HepG2 (cell line): ENCODE results near the gene SLC39A1. TPM values are rescaled to one million over a fixed set of nuclear protein-coding genes. Genes with fewer than 3 reads are reported as not detected.

Experiments
- ATAC-seq: fragments of 200-7000 bp; cut with Tn5 transposase; 3 replicates; pipeline ENCODE4 v1.9.1; 2020; ENCODE audit warnings: mild to moderate bottlenecking, moderate library complexity
- BruUV-seq: library from RNA; stranded (reverse); fragments of 400-500 nt; replicated peaks from 2 replicates; lab custom pipeline; 2021; lab: Mats Ljungman, UMichigan
- CTCF ChIA-PET: fragments of 300-600 bp; formaldehyde crosslinking; extraction: SDS; loops from one replicate; lab custom pipeline; 2021; ENCODE audit warnings: low total read pairs, inconsistent platforms, low intra/inter-chr PET ratio; lab: Yijun Ruan, JAX
- POLR2A ChIA-PET: fragments of 350-600 bp; sonication (Branson Sonifier 250); formaldehyde crosslinking; loops from one replicate; lab custom pipeline; 2020; ENCODE audit warnings: antibody characterized with exemption, inconsistent platforms; lab: Yijun Ruan, JAX
- DNase-seq: peaks from one replicate; pipeline ENCODE4 v3.0.0-alpha.2; 2015; ENCODE audit warnings: low spot score
- FAIRE-seq: peaks from 3 replicates; lab custom pipeline; 2011; peaks lifted over from hg19 to GRCh38; lab: Jason Lieb, UNC
- H2AFZ ChIP-seq: one replicate; pipeline ENCODE4 v1.6.1; 2011; ENCODE audit warnings: low read length, inconsistent platforms
- H3K27ac ChIP-seq: fragments of 300-600 bp; 3 replicates; pipeline ENCODE4 v1.8.0; 2011; ENCODE audit warnings: mixed run types, mild to moderate bottlenecking, mixed read lengths, low read length, inconsistent platforms; ENCODE audit not compliant: insufficient read depth; ENCODE audit errors: extremely low read length
- H3K27me3 ChIP-seq, 2 experiments: fragments of 200-600 bp in 1 of 2; 2 replicates in 1 of 2; 3 replicates in 1 of 2; pipeline versions ENCODE4 v1.6.0 to v1.8.0; 2011; ENCODE audit warnings: low read length in 2 of 2, mild to moderate bottlenecking in 2 of 2, moderate library complexity in 2 of 2, inconsistent platforms in 1 of 2; ENCODE audit not compliant: insufficient read depth in 2 of 2, control insufficient read depth in 1 of 2
- H3K36me3 ChIP-seq, 2 experiments: fragments of 200-600 bp in 1 of 2; replicated peaks in 1 of 2; 2 replicates in 1 of 2; 3 replicates in 1 of 2; pipeline versions ENCODE4 v1.5.1 to v1.8.0; 2011; ENCODE audit warnings: low read length in 2 of 2, inconsistent platforms in 1 of 2; ENCODE audit not compliant: insufficient read depth in 2 of 2, control insufficient read depth in 1 of 2
- H3K4me1 ChIP-seq: 2 replicates; pipeline ENCODE4 v1.5.1; 2012; ENCODE audit warnings: low read length, inconsistent platforms; ENCODE audit not compliant: insufficient read depth
- H3K4me2 ChIP-seq: 2 replicates; pipeline ENCODE4 v1.6.0; 2011; ENCODE audit warnings: low read depth, low read length, inconsistent platforms
- H3K4me3 ChIP-seq, 3 experiments: fragments of 200-600 bp in 1 of 3; sonication (generic), shearing (Covaris generic) in 1 of 3; replicated peaks in 1 of 3; 2 replicates each; pipeline ENCODE4 v1.5.1; 2011 to 2016; ENCODE audit warnings: low read length in 3 of 3, inconsistent platforms in 2 of 3, low read depth in 2 of 3, mild to moderate bottlenecking in 2 of 3, control low read depth in 1 of 3, mixed read lengths in 1 of 3; ENCODE audit not compliant: insufficient read depth in 1 of 3
- H3K79me2 ChIP-seq: one replicate; pipeline ENCODE4 v1.6.1; 2011; ENCODE audit warnings: low read length, inconsistent platforms; ENCODE audit not compliant: insufficient read depth
- H3K9ac ChIP-seq: 2 replicates; pipeline ENCODE4 v1.6.0; 2011; ENCODE audit warnings: mild to moderate bottlenecking, low read depth, low read length, inconsistent platforms; ENCODE audit not compliant: insufficient read depth
- H3K9me3 ChIP-seq: 2 replicates; pipeline ENCODE4 v1.5.1; 2012; ENCODE audit warnings: mild to moderate bottlenecking, low read length
- H4K20me1 ChIP-seq: 2 replicates; pipeline ENCODE4 v1.6.0; 2011; ENCODE audit warnings: inconsistent platforms, mild to moderate bottlenecking, low read length, moderate library complexity; ENCODE audit not compliant: insufficient read depth
- AGO2 ChIP-seq: fragments of 200-400 bp; formaldehyde crosslinking; optimal IDR thresholded peaks from 2 replicates; pipeline ENCODE3; 2017; ENCODE audit warnings: mild to moderate bottlenecking, low read depth, low read length, moderate library complexity
- SYNCRIP ChIP-seq: fragments of 200-400 bp; formaldehyde crosslinking; IDR thresholded peaks from 2 replicates; pipeline ENCODE4 v1.6.1; 2018; ENCODE audit warnings: mild to moderate bottlenecking, low read depth, low read length; ENCODE audit not compliant: insufficient read depth
- ZBTB40 ChIP-seq, 2 experiments: fragments of 450-650 bp in 1 of 2; sonication (generic) in 1 of 2; formaldehyde crosslinking in 1 of 2; IDR thresholded peaks; 2 replicates each; pipeline versions ENCODE4 v1.6.1 to v1.8.0; 2016 to 2022; ENCODE audit warnings: antibody characterized with exemption in 1 of 2, mild to moderate bottlenecking in 1 of 2, missing genetic modification reagents in 1 of 2
- ZNF281 ChIP-seq: sonication (generic); formaldehyde crosslinking; IDR thresholded peaks from 2 replicates; pipeline ENCODE4 v1.4.0; 2020; ENCODE audit warnings: missing genetic modification reagents, borderline replicate concordance
- WGBS: methylation state at CpG from one replicate; pipeline ENCODE4 v1.1.6; 2017; ENCODE audit warnings: low lambda C conversion rate; 5-methylcytosine and 5-hydroxymethylcytosine counted together
- in situ Hi-C: cut with HindIII; loops from 2 replicates; pipeline ENCODE4 v1.10.0; 2017; ENCODE audit warnings: low pct_unique_long_range_greater_than_20kb; ENCODE audit not compliant: extremely low pct_ligation_motif_present
- intact Hi-C: fragments of 100-400 bp; cut with micrococcal nuclease; formaldehyde crosslinking; loops from one replicate; pipeline ENCODE4 v1.10.0; 2022; ENCODE audit not compliant: unreplicated experiment
- polyA plus RNA-seq, 8 experiments: library from polyadenylated mRNA; depleted of rRNA in 3 of 8; stranded (reverse) in 7 of 8; unstranded in 1 of 8; fragments of >200 nt; fragmentation: Illumina TruSeq in 4 of 8; extraction: Trizol in 4 of 8; gene quantifications; 2 replicates each; pipeline versions ENCODE4 v1.2.1 to v1.2.3, GENCODE V29; 2011 to 2016; ENCODE audit warnings: low read depth in 4 of 8, missing spikeins in 1 of 8, mixed read lengths in 1 of 8; ENCODE audit not compliant: insufficient read depth in 1 of 8
- total RNA-seq, 5 experiments: library from RNA; depleted of rRNA; stranded (reverse); fragments of >200 nt; fragmentation: Illumina TruSeq; extraction: Trizol; gene quantifications; 2 replicates each; pipeline ENCODE4 v1.2.3, GENCODE V29; 2016; ENCODE audit warnings: low read depth in 1 of 5

The SLC39A1 gene
- total and polyA plus RNA-seq, 2 of the 13 experiments (the other 11 are each of a cell fraction or from before 2014, with no cell fraction given) = 71.2 to 78.4 TPM

- no peak for TF ChIP-seq ZNF281 (CRISPR knock-in tag)
- no peak for TF ChIP-seq SYNCRIP
Observed at GRCh38 chr1:153936011-153936802, 27.1 kb downstream of the SLC39A1 start (continued).

- in situ Hi-C loops (no loop called here), intact Hi-C loops (no loop called here)
- Histone ChIP-seq H2AFZ (no peak overlapping the region), H3K9ac (no peak overlapping the region), H3K27ac (no peak overlapping the region), H3K4me1 (no peaks in the 10 kb centered on the region), H3K4me2 (no peak overlapping the region), H3K27me3 (no peaks in the 10 kb centered on the region), H3K9me3 (no peaks in the 10 kb centered on the region), H4K20me1 (no peaks in the 10 kb centered on the region), H3K36me3 (peaks cover 24 to 51% of the 10 kb centered on the region in 2 experiments), H3K79me2 (no peaks in the 10 kb centered on the region), H3K4me3 (no peak overlapping the region)
- ChIA-PET POLR2A (interaction anchor here (0.9 kb wide), 1 partner anchor 12 kb away, joined by 7 read pairs; the partner anchor contains the start of gene GATAD2B), CTCF (no interaction called here)
- DNase-seq (no peak), ATAC-seq (no peak), FAIRE-seq (no peak)
- BruUV-seq = no TSS peak
- 95% methylated on average over 9 of the region's 9 CpGs for WGBS
- TF ChIP-seq ZBTB40 (IDR thresholded peaks at IDR 0.05) (no peak), ZBTB40 (CRISPR knock-in tag; IDR thresholded peaks at IDR 0.05) (no peak), AGO2 (peak; percentile 37)
Observed at GRCh38 chr1:153934746-153935145, 28.6 kb downstream of the SLC39A1 start.
